ENCODE measurements around the gene FYN. TPM values are rescaled to one million over a fixed set of nuclear protein-coding genes. Genes with fewer than 3 reads are reported as not detected.

FYN gene
- total RNA-seq, 2 donors from 2014 or later, result 13.7 to 103 TPM

GRCh38 chr6:111776236-111777221 lies 96.7 kb downstream of the FYN start:
- intact Hi-C loops (cut with DNase I), result no loop called here
- no peaks in the 10 kb centered on the region for H3K36me3 ChIP-seq
- H3K4me1 ChIP-seq (replicated peaks), result no peaks in the 10 kb centered on the region
- 63% methylated on average over 8 of the region's 8 CpGs for WGBS
- TF ChIP-seq CTCF (IDR thresholded peaks at IDR 0.05) (no peak), POLR2AphosphoS5 (IDR thresholded peaks at IDR 0.05) (no peak), POLR2A (IDR thresholded peaks at IDR 0.05) (no peak)
- no peak overlapping the region for H3K4me3 ChIP-seq
- H3K9me3 ChIP-seq, result no peaks in the 10 kb centered on the region
- H3K27me3 ChIP-seq (replicated peaks; ENCODE audit: insufficient read depth), result no peaks in the 10 kb centered on the region
- DNase-seq (ENCODE audit: low spot score), result no peak
- no peak overlapping the region for H3K27ac ChIP-seq

- Histone ChIP-seq H3K9me3 (no peaks in the 10 kb centered on the region), H3K4me1 (replicated peaks) (no peaks in the 10 kb centered on the region), H3K36me3 (no peaks in the 10 kb centered on the region), H3K4me3 (no peak overlapping the region), H3K27me3 (replicated peaks; ENCODE audit: insufficient read depth) (no peaks in the 10 kb centered on the region), H3K27ac (no peak overlapping the region)
- 85% methylated on average over 8 of the region's 8 CpGs for WGBS
- TF ChIP-seq CTCF (IDR thresholded peaks at IDR 0.05) (no peak), POLR2AphosphoS5 (IDR thresholded peaks at IDR 0.05) (no peak), POLR2A (IDR thresholded peaks at IDR 0.05) (no peak)
- intact Hi-C loops (cut with DNase I), result no loop called here
- no peak for DNase-seq (ENCODE audit: low spot score)
Observed at GRCh38 chr6:111775145-111775922, 97.9 kb downstream of the FYN start.

DNA sequence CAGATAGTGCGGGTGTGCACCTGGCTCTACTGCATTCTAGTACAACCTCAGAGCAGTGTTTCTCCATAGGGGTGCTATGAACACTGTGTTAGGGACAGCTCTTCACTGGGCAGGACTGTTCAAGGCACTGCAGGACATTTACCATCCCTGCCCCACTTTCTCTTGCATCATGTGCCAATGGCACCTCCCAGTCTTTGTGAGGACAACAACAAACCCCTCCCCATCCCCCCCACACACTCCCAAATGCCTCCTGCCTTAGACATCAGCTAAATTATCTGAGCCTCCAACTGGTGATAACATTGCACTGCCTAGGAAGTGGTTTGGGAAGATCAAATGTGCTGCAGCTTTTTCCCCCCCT lies 98.9 kb downstream of the FYN start:
- TF ChIP-seq POLR2AphosphoS5 (IDR thresholded peaks at IDR 0.05), result no peak
- Histone ChIP-seq H3K27ac (no peak overlapping the region), H3K36me3 (no peaks in the 10 kb centered on the region), H3K9me3 (no peaks in the 10 kb centered on the region), H3K4me3 (no peak overlapping the region), H3K27me3 (replicated peaks; ENCODE audit: insufficient read depth) (no peaks in the 10 kb centered on the region), H3K4me1 (replicated peaks) (no peaks in the 10 kb centered on the region)
- intact Hi-C loops (cut with DNase I), result no loop called here
- no peak for DNase-seq (ENCODE audit: low spot score)
- WGBS, result 89% methylated on average over 1 of the region's 1 CpG

- Histone ChIP-seq H3K27me3 (replicated peaks; ENCODE audit: insufficient read depth) (no peaks in the 10 kb centered on the region), H3K4me3 (no peak overlapping the region), H3K27ac (no peak overlapping the region), H3K4me1 (replicated peaks) (no peaks in the 10 kb centered on the region), H3K36me3 (no peaks in the 10 kb centered on the region), H3K9me3 (no peaks in the 10 kb centered on the region)
- intact Hi-C loops (cut with DNase I), result no loop called here
- WGBS, result 65% methylated on average over 7 of the region's 7 CpGs
- TF ChIP-seq POLR2A (IDR thresholded peaks at IDR 0.05) (no peak), CTCF (IDR thresholded peaks at IDR 0.05) (no peak), POLR2AphosphoS5 (IDR thresholded peaks at IDR 0.05) (no peak)
- DNase-seq (ENCODE audit: low spot score), result no peak
Observed at GRCh38 chr6:111773501-111774345, 99.5 kb downstream of the FYN start.

DNA sequence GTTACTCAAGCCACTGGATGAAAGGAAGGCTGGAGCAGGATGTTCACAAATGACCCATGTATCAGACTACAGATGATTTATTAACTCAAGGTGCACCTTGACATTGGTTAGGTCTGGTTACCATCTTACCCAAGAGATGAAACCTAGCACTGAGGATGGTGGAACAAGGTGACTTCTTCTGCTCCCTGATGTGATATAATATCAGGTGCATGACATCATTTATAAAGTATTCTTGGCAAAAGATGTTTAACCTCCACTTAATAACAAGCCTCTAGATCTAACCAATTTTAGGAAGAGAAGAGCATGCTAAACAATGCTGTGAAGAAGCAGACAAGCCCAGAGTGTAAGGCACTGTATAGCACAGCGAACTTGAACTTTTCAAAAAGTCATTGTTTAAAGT lies 100.9 kb downstream of the FYN start:
- no peak for TF ChIP-seq CTCF (IDR thresholded peaks at IDR 0.05)
- no peak for TF ChIP-seq POLR2AphosphoS5 (IDR thresholded peaks at IDR 0.05)
- TF ChIP-seq POLR2A (IDR thresholded peaks at IDR 0.05), result no peak
- H3K27ac ChIP-seq, result no peak overlapping the region
- H3K4me1 ChIP-seq (replicated peaks), result no peaks in the 10 kb centered on the region
- no peaks in the 10 kb centered on the region for H3K36me3 ChIP-seq
- H3K4me3 ChIP-seq, result no peak overlapping the region
- H3K9me3 ChIP-seq, result no peaks in the 10 kb centered on the region
- WGBS, result 96% methylated on average over 1 of the region's 1 CpG
- H3K27me3 ChIP-seq (replicated peaks; ENCODE audit: insufficient read depth), result no peaks in the 10 kb centered on the region
- no peak for DNase-seq (ENCODE audit: low spot score)
- intact Hi-C loops (cut with DNase I), result no loop called here
